A673 (cell line): Measurements from ENCODE around the gene SMC4. TPM values are rescaled to one million over a fixed set of nuclear protein-coding genes. Genes with fewer than 3 reads are reported as not detected.

Experiments
- BruUV-seq: library from RNA; stranded (reverse); fragments of 400-500 nt; replicated peaks from 2 replicates; lab custom pipeline; 2021; lab: Mats Ljungman, UMichigan
- CTCF ChIA-PET: fragments of 300-600 bp; sonication (Branson Sonifier 250); formaldehyde crosslinking; loops from one replicate; lab custom pipeline; 2022; ENCODE audit warnings: antibody characterized with exemption; lab: Charles Lee
- POLR2A ChIA-PET: fragments of 300-600 bp; sonication (Branson Sonifier 250); formaldehyde crosslinking; loops from one replicate; lab custom pipeline; 2022; ENCODE audit warnings: antibody characterized with exemption; ENCODE audit not compliant: low non-redundant PET; lab: Charles Lee
- DNase-seq: peaks from one replicate; pipeline ENCODE4 v3.0.0-alpha.2; 2015; ENCODE audit warnings: low spot score
- H3K27ac ChIP-seq: fragments of 200-600 bp; sonication (generic); 2 replicates; pipeline ENCODE4 v1.5.1; 2016; ENCODE audit warnings: mixed run types, low read depth, mild to moderate bottlenecking, mixed read lengths, antibody characterized with exemption, low read length; ENCODE audit not compliant: poor library complexity, severe bottlenecking
- H3K27me3 ChIP-seq: fragments of 200-600 bp; sonication (generic); replicated peaks from 2 replicates; pipeline ENCODE4 v1.6.1; 2017; ENCODE audit warnings: mixed run types, low read depth, mild to moderate bottlenecking, mixed read lengths, antibody characterized with exemption, low read length; ENCODE audit not compliant: insufficient read depth, poor library complexity
- H3K36me3 ChIP-seq: fragments of 200-600 bp; sonication (generic); 2 replicates; pipeline ENCODE4 v1.6.1; 2016; ENCODE audit warnings: mixed run types, mild to moderate bottlenecking, mixed read lengths, antibody characterized with exemption, low read length; ENCODE audit not compliant: insufficient read depth, poor library complexity, severe bottlenecking
- H3K4me1 ChIP-seq: fragments of 200-600 bp; sonication (generic); 2 replicates; pipeline ENCODE4 v1.6.1; 2017; ENCODE audit warnings: mixed run types, mild to moderate bottlenecking, mixed read lengths, antibody characterized with exemption, low read length; ENCODE audit not compliant: insufficient read depth, poor library complexity, severe bottlenecking
- H3K4me3 ChIP-seq: fragments of 200-600 bp; sonication (generic); 2 replicates; pipeline ENCODE4 v1.5.1; 2016; ENCODE audit warnings: low read depth, mixed run types, mild to moderate bottlenecking, mixed read lengths, low read length; ENCODE audit not compliant: poor library complexity, severe bottlenecking
- H3K9me3 ChIP-seq: fragments of 200-600 bp; sonication (generic); 2 replicates; pipeline ENCODE4 v1.6.1; 2016; ENCODE audit warnings: mixed run types, low read depth, mild to moderate bottlenecking, mixed read lengths, antibody characterized with exemption, low read length; ENCODE audit not compliant: poor library complexity, severe bottlenecking
- CTCF ChIP-seq: fragments of 300-800, 200-600 bp; sonication (generic); conservative IDR thresholded peaks from 2 replicates; pipeline ENCODE4 v1.5.1; 2017; ENCODE audit warnings: low read depth, mild to moderate bottlenecking, antibody characterized with exemption, low read length, moderate library complexity, mixed read lengths
- EZH2 ChIP-seq: fragments of 200-600 bp; sonication (generic); IDR thresholded peaks from 2 replicates; pipeline ENCODE4 v1.6.1; 2017; ENCODE audit warnings: borderline replicate concordance, low read depth, mild to moderate bottlenecking, mixed read lengths, antibody characterized with exemption, low read length; ENCODE audit not compliant: poor library complexity, severe bottlenecking
- intact Hi-C: fragments of 100-400 bp; cut with micrococcal nuclease; formaldehyde crosslinking; loops from one replicate; pipeline ENCODE4 v1.10.0; 2022; ENCODE audit not compliant: unreplicated experiment
- total RNA-seq: library from RNA; stranded (reverse); gene quantifications from 2 replicates; pipeline ENCODE4 v1.2.3, GENCODE V29; 2021

Gene SMC4
- total RNA-seq, 1 experiment from 2014 or later, result 209 TPM

GRCh38 chr3:160378331-160379109 lies 20.9 kb upstream of the SMC4 start:
- intact Hi-C loops, result no loop called here
- Histone ChIP-seq H3K4me3 (no peak overlapping the region), H3K36me3 (no peaks in the 10 kb centered on the region), H3K27me3 (no peaks in the 10 kb centered on the region), H3K27ac (no peak overlapping the region), H3K9me3 (no peaks in the 10 kb centered on the region), H3K4me1 (no peaks in the 10 kb centered on the region)
- TF ChIP-seq CTCF, result no peak
- TF ChIP-seq EZH2, result no peak
- DNase-seq, result no peak
- POLR2A ChIA-PET, result interaction anchor here (0.6 kb wide), 1 partner anchor 302 kb away, joined by 4 read pairs; no protein-coding TSS in a partner anchor
- BruUV-seq, result no TSS peak
- CTCF ChIA-PET, result no interaction called here

- no peaks in the 10 kb centered on the region for H3K27me3 ChIP-seq
- CTCF ChIA-PET, result no interaction called here
Observed at GRCh38 chr3:160379628-160380214, 19.7 kb upstream of the SMC4 start.

GRCh38 chr3:160381470-160381869 lies 18.0 kb upstream of the SMC4 start:
- Histone ChIP-seq H3K27me3 (no peaks in the 10 kb centered on the region), H3K36me3 (no peaks in the 10 kb centered on the region), H3K4me3 (no peak overlapping the region), H3K9me3 (no peaks in the 10 kb centered on the region), H3K27ac (no peak overlapping the region), H3K4me1 (no peaks in the 10 kb centered on the region)
- DNase-seq, result no peak
- no peak for TF ChIP-seq EZH2
- no peak for TF ChIP-seq CTCF
- BruUV-seq, result no TSS peak
- ChIA-PET POLR2A (no interaction called here), CTCF (no interaction called here)
- intact Hi-C loops, result no loop called here

More at GRCh38 chr3:160379628-160380214, 19.7 kb upstream of the SMC4 start:
- H3K9me3 ChIP-seq, result no peaks in the 10 kb centered on the region
- DNase-seq, result no peak
- H3K4me3 ChIP-seq, result no peak overlapping the region
- POLR2A ChIA-PET, result no interaction called here
- no peak for TF ChIP-seq CTCF
- TF ChIP-seq EZH2, result no peak
- no peak overlapping the region for H3K27ac ChIP-seq
- intact Hi-C loops, result no loop called here
- no peaks in the 10 kb centered on the region for H3K4me1 ChIP-seq
- no peaks in the 10 kb centered on the region for H3K36me3 ChIP-seq
- BruUV-seq, result no TSS peak
